Thyroid gland (tissue), 4 donors: ENCODE data around the gene OR1E1. TPM values are rescaled to one million over a fixed set of nuclear protein-coding genes. Genes with fewer than 3 reads are reported as not detected.
"Not testable (repeated sequence)": the region's sequence is repeated elsewhere in the genome, so short reads cannot be mapped to it uniquely, and the experiment has no call there.

Experiments used
- DNase-seq, 2 donors: peaks; one replicate each; pipeline ENCODE4 v3.0.0-alpha.2; 2019
- H3K27ac ChIP-seq, 3 donors: fragments of 200-600 bp; sonication (generic); 1 replicate in 2 of 3; 2 replicates in 1 of 3; pipeline ENCODE4 v1.5.1; 2016 to 2019; ENCODE audit warnings: mild to moderate bottlenecking in 1 of 3, moderate library complexity in 1 of 3
- H3K27me3 ChIP-seq: fragments of 200-600 bp; sonication (generic); one replicate; pipeline ENCODE4 v1.5.1; 2019
- H3K36me3 ChIP-seq, 2 donors: fragments of 200-600 bp; sonication (generic); one replicate each; pipeline ENCODE4 v1.5.1; 2016 to 2019
- H3K4me1 ChIP-seq, 2 donors: fragments of 200-600 bp; sonication (generic); one replicate each; pipeline ENCODE4 v1.5.1; 2017 to 2019
- H3K4me3 ChIP-seq, 3 donors: fragments of 200-600 bp; sonication (generic); replicated peaks in 1 of 3; 1 replicate in 2 of 3; 2 replicates in 1 of 3; pipeline ENCODE4 v1.5.1; 2016; ENCODE audit warnings: mild to moderate bottlenecking in 1 of 3
- H3K9me3 ChIP-seq: fragments of 200-600 bp; sonication (generic); one replicate; pipeline ENCODE4 v1.5.1; 2017
- CTCF ChIP-seq, 6 experiments: fragments of 200-600 bp in 3 of 6; fragments of 450-650 bp in 3 of 6; sonication (generic) in 3 of 6; IDR thresholded peaks; one replicate each; pipeline ENCODE4 v1.5.1; 2016 to 2019; ENCODE audit warnings: antibody characterized with exemption in 6 of 6, mild to moderate bottlenecking in 2 of 6, inconsistent platforms in 1 of 6, moderate library complexity in 1 of 6
- POLR2A ChIP-seq, 2 donors: fragments of 450-650 bp; IDR thresholded peaks; one replicate each; pipeline ENCODE4 v1.6.1; 2017; ENCODE audit warnings: antibody characterized with exemption in 2 of 2, mild to moderate bottlenecking in 2 of 2, moderate library complexity in 1 of 2
- WGBS, 2 donors: methylation state at CpG; one replicate each; pipeline ENCODE4 v1.1.5; 2017; 5-methylcytosine and 5-hydroxymethylcytosine counted together
- intact Hi-C: fragments of 100-400 bp; cut with DNase I; formaldehyde crosslinking; loops from one replicate; pipeline ENCODE4 v1.15.1; 2023
- small RNA-seq: library from RNA; depleted of rRNA; stranded (forward); fragments of <200 nt; gene quantifications from one replicate; pipeline ENCODE3, GENCODE V24; 2016
- total RNA-seq, 4 donors: library from RNA; depleted of rRNA; stranded (reverse); fragments of >200 nt; gene quantifications; one replicate each; pipeline ENCODE4 v1.2.3, GENCODE V29; 2016

The OR1E1 gene
- total RNA-seq, 4 donors from 2014 or later, result not detected

GRCh38 chr17:3378321-3378720 lies 19.9 kb downstream of the OR1E1 start:
- Histone ChIP-seq H3K36me3 (no peaks in the 10 kb centered on the region), H3K27me3 (no peaks in the 10 kb centered on the region), H3K27ac (no peak overlapping the region), H3K4me1 (no peaks in the 10 kb centered on the region), H3K9me3 (no peaks in the 10 kb centered on the region), H3K4me3 (no peak overlapping the region)
- DNase-seq, result no peak
- WGBS, 2 donors, result 65 to 80% methylated on average over 4 to 7 of the region's 8 CpGs
- TF ChIP-seq POLR2A (IDR thresholded peaks at IDR 0.05), result no peak
- TF ChIP-seq CTCF (IDR thresholded peaks at IDR 0.05), result no peak
- intact Hi-C loops, result no loop called here

- intact Hi-C loops, H3K9me3 ChIP-seq, DNase-seq, H3K27ac ChIP-seq, H3K4me3 ChIP-seq, H3K4me1 ChIP-seq, H3K27me3 ChIP-seq, H3K36me3 ChIP-seq: not testable (repeated sequence)
- no CpG with 5 or more reads among the region's 31 CpGs for WGBS, 2 donors
These were observed 27.0 kb downstream of the OR1E1 start for GRCh38 chr17:3371167-3371566.

Small RNA genes lying within 50 kb of the gene (small RNA-seq; reads per million reads assigned to genes)
- gene OR1AC1P, result not detected

Other genes with a start within 250 kb of the OR1E1 start
- gene OR1A2, start 200.9 kb downstream of the OR1E1 start, total RNA-seq, result not detected
- not detected for gene OR1A1, start 190.7 kb downstream of the OR1E1 start, total RNA-seq
- not detected for gene OR3A1, start 100.0 kb downstream of the OR1E1 start, total RNA-seq
- gene OR3A2, start 12.1 kb downstream of the OR1E1 start, total RNA-seq, result not detected
- gene OR3A3, start 13.0 kb upstream of the OR1E1 start, total RNA-seq, result not detected
- not detected for gene OR1E2, start 35.4 kb upstream of the OR1E1 start, total RNA-seq
- under 1 TPM in 2 of 4 donors, not detected in 2; 0.40 to 0.67 TPM for gene SPATA22, start 73.4 kb upstream of the OR1E1 start, total RNA-seq
- gene ASPA, start 77.6 kb upstream of the OR1E1 start, total RNA-seq, result 1 to 10 TPM in 1 of 4 donors, under 1 TPM in 3; 0.50 to 2.1 (median 0.78) TPM
- gene TRPV3, start 159.4 kb upstream of the OR1E1 start, total RNA-seq, result 1 to 10 TPM in 3 of 4 donors, under 1 TPM in 1; 0.11 to 1.2 (median 1.0) TPM
- gene TRPV1, start 211.0 kb upstream of the OR1E1 start, total RNA-seq, result 1 to 10 TPM; 2.9 to 5.3 (median 4.0) TPM
- gene SHPK, start 237.8 kb upstream of the OR1E1 start, total RNA-seq, result 10 to 100 TPM; 16.1 to 18.4 (median 17.6) TPM
- 10 to 100 TPM; 21.4 to 36.6 (median 28.6) TPM for gene CTNS, start 238.3 kb upstream of the OR1E1 start, total RNA-seq